Measurements from ENCODE around the gene NDOR1. TPM values are rescaled to one million over a fixed set of nuclear protein-coding genes. Genes with fewer than 3 reads are reported as not detected.
A peak's percentile ranks its signal among the peaks of the same experiment; 100 is the strongest.

Gene NDOR1
- total RNA-seq, 1 donor from 2014 or later: 39.4 TPM

- H3K27ac Mint-ChIP-seq (ENCODE audit: unreplicated experiment): no peak overlapping the region
- no peaks in the 10 kb centered on the region for H3K27me3 Mint-ChIP-seq (ENCODE audit: low read depth)
- H3K4me1 Mint-ChIP-seq: peaks cover 21% of the 10 kb centered on the region
- no peak for TF ChIP-seq CTCF (conservative IDR thresholded peaks at IDR 0.05)
- H3K9me3 Mint-ChIP-seq: no peaks in the 10 kb centered on the region
- no peaks in the 10 kb centered on the region for H3K36me3 Mint-ChIP-seq (ENCODE audit: low read depth)
- DNase-seq (ENCODE audit: low read depth, low spot score): no peak
- peak overlapping the region; percentile 90 for H3K4me3 Mint-ChIP-seq
Observed at GRCh38 chr9:137187386-137187785, 18.1 kb upstream of the NDOR1 start.

- no peak for DNase-seq (ENCODE audit: low read depth, low spot score)
- no peaks in the 10 kb centered on the region for H3K27me3 Mint-ChIP-seq (ENCODE audit: low read depth)
- no peaks in the 10 kb centered on the region for H3K9me3 Mint-ChIP-seq
- no peaks in the 10 kb centered on the region for H3K36me3 Mint-ChIP-seq (ENCODE audit: low read depth)
- peaks cover 21% of the 10 kb centered on the region for H3K4me1 Mint-ChIP-seq
- peak overlapping the region; percentile 90 for H3K4me3 Mint-ChIP-seq
- peak overlapping the region; percentile 81 for H3K27ac Mint-ChIP-seq (ENCODE audit: unreplicated experiment)
- TF ChIP-seq CTCF (conservative IDR thresholded peaks at IDR 0.05): no peak
Observed at GRCh38 chr9:137188086-137188489, 17.4 kb upstream of the NDOR1 start.

- peak; percentile 57 for TF ChIP-seq CTCF (conservative IDR thresholded peaks at IDR 0.05)
- peaks cover 21% of the 10 kb centered on the region for H3K4me1 Mint-ChIP-seq
- no peaks in the 10 kb centered on the region for H3K9me3 Mint-ChIP-seq
- peak within 1 kb of the TSS; percentile 98 for H3K27ac Mint-ChIP-seq (ENCODE audit: unreplicated experiment)
- DNase-seq (ENCODE audit: low read depth, low spot score): peak; percentile 94
- peak within 1 kb of the TSS; percentile 96 for H3K4me3 Mint-ChIP-seq
- H3K27me3 Mint-ChIP-seq (ENCODE audit: low read depth): no peaks in the 10 kb centered on the region
- H3K36me3 Mint-ChIP-seq (ENCODE audit: low read depth): no peaks in the 10 kb centered on the region
Observed at GRCh38 chr9:137188490-137189296, 16.8 kb upstream of the NDOR1 start, which contains the start of the genes ANAPC2 and SSNA1. Gene ANAPC2 (minus strand): TSS chr9:137188560. CDS start chr9:137188532, 28 bp downstream. Gene SSNA1 (plus strand): TSS chr9:137188676. CDS start chr9:137188727, 51 bp downstream.

GRCh38 chr9:137189297-137190295 lies 15.9 kb upstream of the NDOR1 start:
- DNase-seq (ENCODE audit: low read depth, low spot score): no peak
- no peaks in the 10 kb centered on the region for H3K9me3 Mint-ChIP-seq
- no peaks in the 10 kb centered on the region for H3K27me3 Mint-ChIP-seq (ENCODE audit: low read depth)
- peaks cover 21% of the 10 kb centered on the region for H3K4me1 Mint-ChIP-seq
- peak overlapping the region; percentile 98 for H3K27ac Mint-ChIP-seq (ENCODE audit: unreplicated experiment)
- no peak for TF ChIP-seq CTCF (conservative IDR thresholded peaks at IDR 0.05)
- no peaks in the 10 kb centered on the region for H3K36me3 Mint-ChIP-seq (ENCODE audit: low read depth)
- peak overlapping the region; percentile 96 for H3K4me3 Mint-ChIP-seq

- no peak for TF ChIP-seq CTCF (conservative IDR thresholded peaks at IDR 0.05)
- Mint-ChIP-seq H3K27me3 (ENCODE audit: low read depth) (no peaks in the 10 kb centered on the region), H3K4me3 (peak overlapping the region; percentile 96), H3K27ac (ENCODE audit: unreplicated experiment) (peak overlapping the region; percentile 62), H3K36me3 (ENCODE audit: low read depth) (no peaks in the 10 kb centered on the region), H3K9me3 (no peaks in the 10 kb centered on the region), H3K4me1 (peaks cover 21% of the 10 kb centered on the region)
- DNase-seq (ENCODE audit: low read depth, low spot score): no peak
Observed at GRCh38 chr9:137190315-137190856, 15.1 kb upstream of the NDOR1 start.
